A549 (cell line): ENCODE measurements around the gene SMPD1. TPM values are rescaled to one million over a fixed set of nuclear protein-coding genes. Genes with fewer than 3 reads are reported as not detected.

ENCODE experiments used
- ATAC-seq, 2 experiments: fragments of 200-7000 bp in 1 of 2; fragments of >200 bp in 1 of 2; cut with Nextera tagmentation in 1 of 2; cut with Tn5 transposase in 1 of 2; 3 replicates each; pipeline versions ENCODE4 v1.8.0 to v1.9.1; 2018 to 2020; ENCODE audit warnings: mild to moderate bottlenecking in 1 of 2, moderate library complexity in 1 of 2
- CTCF ChIA-PET: fragments of 300-600 bp; sonication (Branson Sonifier 250); formaldehyde crosslinking; extraction: SDS; loops from one replicate; lab custom pipeline; 2021; ENCODE audit warnings: antibody characterized with exemption, inconsistent platforms; lab: Yijun Ruan, JAX
- POLR2A ChIA-PET: fragments of 350-600 bp; formaldehyde crosslinking; extraction: SDS; loops from one replicate; lab custom pipeline; 2021; ENCODE audit warnings: antibody characterized with exemption, inconsistent platforms; lab: Yijun Ruan, JAX
- DNase-seq, 2 experiments: peaks; one replicate each; pipeline versions ENCODE4 v3.0.0 to v3.0.0-alpha.2; 2011 to 2016; ENCODE audit warnings: low read depth in 1 of 2, low spot score in 1 of 2
- FAIRE-seq: peaks from 2 replicates; lab custom pipeline; 2011; peaks lifted over from hg19 to GRCh38; lab: Jason Lieb, UNC
- H3K27ac ChIP-seq, 2 experiments: fragments of >200 bp; sonication (Bioruptor Twin); formaldehyde crosslinking; 3 replicates each; pipeline ENCODE4 v1.5.1; 2016 to 2017
- H3K4me1 ChIP-seq: fragments of >200 bp; sonication (Bioruptor Twin); formaldehyde crosslinking; 3 replicates; pipeline ENCODE4 v1.6.1; 2016
- H3K4me2 ChIP-seq: fragments of >200 bp; sonication (Bioruptor Twin); formaldehyde crosslinking; 3 replicates; pipeline ENCODE4 v1.6.1; 2016
- H3K4me3 ChIP-seq: fragments of >200 bp; sonication (Bioruptor Twin); formaldehyde crosslinking; 3 replicates; pipeline ENCODE4 v1.5.1; 2016
- H3K9me3 ChIP-seq: fragments of >200 bp; sonication (Bioruptor Twin); formaldehyde crosslinking; 3 replicates; pipeline ENCODE4 v1.6.1; 2016
- CEBPB ChIP-seq, 2 experiments: fragments of >200 bp in 1 of 2; sonication (Bioruptor Twin) in 1 of 2; formaldehyde crosslinking in 1 of 2; IDR thresholded peaks; 2 replicates each; pipeline ENCODE4 v1.6.1; 2012 to 2016
- CHD2 ChIP-seq: fragments of 150-350 bp; IDR thresholded peaks from 2 replicates; pipeline ENCODE4 v1.6.1; 2014; ENCODE audit warnings: low read length; ENCODE audit not compliant: partially characterized antibody
- CHD4 ChIP-seq: fragments of 200-600 bp; sonication (generic); IDR thresholded peaks from 2 replicates; pipeline ENCODE4 v1.6.1; 2016; ENCODE audit warnings: antibody characterized with exemption, mild to moderate bottlenecking, borderline replicate concordance
- FOSL2 ChIP-seq, 2 experiments: fragments of 450-650 bp in 1 of 2; fragments of >200 bp in 1 of 2; sonication (Bioruptor Twin) in 1 of 2; formaldehyde crosslinking; IDR thresholded peaks; 2 replicates each; pipeline versions ENCODE4 v1.5.0 to v1.6.1; 2016 to 2020; ENCODE audit warnings: mild to moderate bottlenecking in 1 of 2, moderate library complexity in 1 of 2
- GATA3 ChIP-seq: IDR thresholded peaks from 2 replicates; pipeline ENCODE4 v1.6.1; 2012; ENCODE audit warnings: borderline replicate concordance
- HDAC2 ChIP-seq: fragments of 200-600 bp; sonication (generic); IDR thresholded peaks from 2 replicates; pipeline ENCODE4 v1.6.1; 2016
- HOXB5 ChIP-seq: fragments of 250-450 bp; sonication (Bioruptor Pico); IDR thresholded peaks from 2 replicates; pipeline ENCODE4 v1.5.0; 2020; ENCODE audit warnings: mild to moderate bottlenecking, moderate library complexity
- JUN ChIP-seq, 2 experiments: fragments of >200 bp; sonication (Bioruptor Twin); formaldehyde crosslinking; IDR thresholded peaks; 2 replicates in 1 of 2; 3 replicates in 1 of 2; pipeline ENCODE4 v1.6.1; 2016 to 2017
- KDM5A ChIP-seq: fragments of 200-600 bp; sonication (generic); IDR thresholded peaks from 2 replicates; pipeline ENCODE4 v1.6.1; 2016; ENCODE audit warnings: antibody characterized with exemption, mild to moderate bottlenecking
- MAZ ChIP-seq: fragments of 150-350 bp; IDR thresholded peaks from 2 replicates; pipeline ENCODE4 v1.6.1; 2014; ENCODE audit warnings: antibody characterized with exemption, low read depth, low read length, borderline replicate concordance
- NR3C1 ChIP-seq: fragments of >200 bp; sonication (Bioruptor Twin); formaldehyde crosslinking; IDR thresholded peaks from 3 replicates; pipeline ENCODE4 v1.6.1; 2017
- PHF8 ChIP-seq: fragments of 200-600 bp; sonication (generic); IDR thresholded peaks from 2 replicates; pipeline ENCODE4 v1.6.1; 2016; ENCODE audit warnings: low read depth, mild to moderate bottlenecking, antibody characterized with exemption, moderate library complexity, borderline replicate concordance
- POLR2A ChIP-seq: IDR thresholded peaks from 2 replicates; pipeline ENCODE4 v1.6.1; 2012; ENCODE audit warnings: mild to moderate bottlenecking, low read length
- POLR2AphosphoS2 ChIP-seq: conservative IDR thresholded peaks from 2 replicates; pipeline ENCODE4 v1.6.1; 2012; ENCODE audit warnings: low read length, improper control_type of control experiment, inconsistent platforms
- RARB ChIP-seq: fragments of 250-450 bp; sonication (Bioruptor Pico); IDR thresholded peaks from 2 replicates; pipeline ENCODE4 v1.8.0; 2021; ENCODE audit warnings: mild to moderate bottlenecking, moderate library complexity
- RCOR1 ChIP-seq: fragments of 150-350 bp; IDR thresholded peaks from 2 replicates; pipeline ENCODE4 v1.6.1; 2014; ENCODE audit warnings: antibody characterized with exemption, low read length, low read depth
- SMC3 ChIP-seq: fragments of >200 bp; sonication (Bioruptor Twin); formaldehyde crosslinking; IDR thresholded peaks from 3 replicates; pipeline ENCODE4 v1.6.1; 2018; ENCODE audit warnings: inconsistent platforms
- ZC3H11A ChIP-seq: fragments of 450-650 bp; IDR thresholded peaks from 2 replicates; pipeline ENCODE4 v1.6.1; 2014; ENCODE audit warnings: antibody characterized with exemption, mild to moderate bottlenecking
- ZNF302 ChIP-seq: fragments of 250-450 bp; sonication (Bioruptor Pico); IDR thresholded peaks from 2 replicates; pipeline ENCODE4 v1.9.0; 2021; ENCODE audit warnings: inconsistent platforms, mild to moderate bottlenecking, moderate library complexity
- ZSCAN20 ChIP-seq: fragments of 250-450 bp; sonication (Bioruptor Pico); IDR thresholded peaks from 2 replicates; pipeline ENCODE4 v1.8.0; 2022; ENCODE audit warnings: mild to moderate bottlenecking, moderate library complexity
- WGBS: methylation state at CpG from one replicate; pipeline ENCODE4 v1.1.6; 2017; ENCODE audit errors: missing lambda C conversion rate; 5-methylcytosine and 5-hydroxymethylcytosine counted together
- polyA plus RNA-seq, 4 experiments: library from polyadenylated mRNA; depleted of rRNA in 3 of 4; stranded (reverse); fragments of >200 nt; fragmentation: RNase III in 1 of 4; extraction: RNeasy Plus Mini Kit Qiagen cat#74134 plus additional on column Dnase treatment in 1 of 4; gene quantifications; 2 replicates in 3 of 4; 3 replicates in 1 of 4; pipeline ENCODE4 v1.2.3, GENCODE V29; 2011 to 2017
- TF ChIP-seq, protein P1 (sequence below): fragments of 250-450 bp; sonication (Bioruptor Pico); IDR thresholded peaks from 2 replicates; pipeline ENCODE4 v1.5.0; 2021; ENCODE audit warnings: mild to moderate bottlenecking, moderate library complexity, borderline replicate concordance
- TF ChIP-seq, protein P2 (sequence below): fragments of >200 bp; sonication (Bioruptor Twin); formaldehyde crosslinking; IDR thresholded peaks from 2 replicates; pipeline ENCODE4 v1.6.1; 2016
- TF ChIP-seq, protein P3 (sequence below): fragments of 200-600 bp; sonication (generic); IDR thresholded peaks from 2 replicates; pipeline ENCODE4 v1.6.1; 2016; ENCODE audit warnings: antibody characterized with exemption, mild to moderate bottlenecking, moderate library complexity

Gene SMPD1
- polyA plus RNA-seq, 2 of the 4 experiments (the other 2 are of a cell fraction) = 5.1 to 6.8 TPM

DNA sequence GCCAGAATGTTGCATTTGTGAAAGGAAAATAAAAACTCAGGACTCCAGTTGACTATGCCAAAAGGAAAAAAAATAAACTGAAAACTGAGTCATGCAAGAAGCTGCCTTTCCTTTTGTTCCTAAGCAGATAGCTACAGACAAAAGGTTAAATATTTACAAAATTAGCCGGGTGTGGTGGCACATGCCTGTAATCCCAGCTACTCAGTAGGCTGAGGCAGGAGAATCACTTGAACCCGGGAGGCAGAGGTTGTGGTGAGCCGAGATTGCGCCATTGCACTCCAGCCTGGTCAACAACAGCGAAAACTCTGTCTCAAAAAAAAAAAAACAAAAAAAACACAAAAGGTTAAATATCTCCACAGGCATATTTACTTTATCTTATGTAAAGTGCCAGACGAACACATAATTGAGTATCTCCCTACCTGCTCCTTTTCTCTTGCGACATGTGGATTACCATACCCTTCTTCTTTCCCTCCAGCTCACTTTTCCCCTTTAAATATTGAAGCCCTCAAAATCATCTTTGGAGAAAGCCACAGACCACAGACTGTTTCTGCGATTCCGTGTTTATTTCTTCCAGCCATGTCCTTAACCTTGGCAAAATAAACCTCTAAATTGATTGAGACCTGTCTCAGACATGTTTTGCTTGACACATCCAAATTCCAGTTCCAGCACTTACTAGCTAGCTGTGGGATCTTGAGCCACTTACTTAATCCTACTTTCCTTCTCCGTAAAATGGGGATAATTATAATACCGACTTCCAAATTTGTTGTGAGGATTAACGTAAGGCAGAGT is 2.3 kb upstream of the SMPD1 start:
- no peak for ATAC-seq
- peak overlapping the region; percentile 82 for H3K4me2 ChIP-seq
- DNase-seq = peak in 1 of 2 experiments; percentile 53
- H3K27ac ChIP-seq = peak overlapping the region; percentile 77 to 87
- WGBS = 32% methylated on average over 12 of the region's 12 CpGs
- CTCF ChIA-PET = interaction anchor here (0.8 to 3.7 kb wide), 5 partner anchors 9 to 318 kb away, joined by 4 to 45 read pairs (median 5); no protein-coding TSS in a partner anchor
- TF ChIP-seq CEBPB (IDR thresholded peaks at IDR 0.05) = peak; percentile 76 to 77
- TF ChIP-seq JUN (IDR thresholded peaks at IDR 0.05) = peak in 1 of 2 experiments; percentile 33; a peak in 1 of 5 replicates
- no peak for TF ChIP-seq CHD4
- TF ChIP-seq FOSL2 (IDR thresholded peaks at IDR 0.05) = 0 out of 2 replicates have a peak, but pooled peaks have one; percentile 42
- peak; percentile 18; the same call in 1 of the 2 replicates for TF ChIP-seq FOSL2 (CRISPR knock-in tag; IDR thresholded peaks at IDR 0.05)
- peak; percentile 13; the same call in 1 of the 3 replicates for TF ChIP-seq SMC3
- TF ChIP-seq RCOR1 = no peak
- H3K9me3 ChIP-seq = no peaks in the 10 kb centered on the region
- peak overlapping the region; percentile 3; the same call in 1 of the 3 replicates for H3K4me3 ChIP-seq
- POLR2A ChIA-PET = interaction anchor here (0.7 to 4.3 kb wide), 4 partner anchors 31 to 295 kb away, joined by 3 to 26 read pairs (median 9); partner anchors contain the start of genes APBB1, ARFIP2, MRPL17 and TIMM10B
- H3K4me1 ChIP-seq = peaks cover 32% of the 10 kb centered on the region
- FAIRE-seq = no peak

DNA sequence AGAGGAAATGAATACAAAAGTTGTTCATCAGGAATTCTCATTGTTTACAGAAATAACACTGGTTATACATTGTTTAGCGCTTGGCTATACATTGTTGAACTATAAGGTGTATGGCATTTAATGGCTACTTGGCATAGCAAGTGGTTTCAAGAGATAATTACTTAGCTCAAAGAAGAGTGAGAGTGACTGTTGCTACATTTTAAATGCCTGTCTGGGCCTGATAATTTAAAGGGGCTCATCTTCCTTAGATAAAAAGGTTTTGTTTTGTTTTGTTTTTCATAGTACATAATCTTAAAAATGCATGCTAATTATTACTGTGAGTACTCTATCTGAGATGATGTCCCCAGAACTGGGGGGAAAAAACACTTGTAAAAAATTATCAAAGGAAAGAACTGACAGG is 1.5 kb upstream of the SMPD1 start:
- Histone ChIP-seq H3K9me3 (no peaks in the 10 kb centered on the region), H3K4me1 (peaks cover 32% of the 10 kb centered on the region), H3K4me2 (peak overlapping the region; percentile 82), H3K4me3 (no peak overlapping the region), H3K27ac (peak overlapping the region; percentile 77 to 87)
- CTCF ChIA-PET = interaction anchor here (1.2 to 3.7 kb wide), 4 partner anchors 10 to 317 kb away, joined by 3 to 45 read pairs (median 14); no protein-coding TSS in a partner anchor
- no peak for DNase-seq
- ATAC-seq = no peak
- POLR2A ChIA-PET = interaction anchor here (1.7 to 4.3 kb wide), 2 partner anchors 31 to 295 kb away, joined by 5 to 26 read pairs; partner anchors contain the start of genes APBB1 and MRPL17
- WGBS = 90% methylated on average over 1 of the region's 1 CpG
- no peak for FAIRE-seq
- TF ChIP-seq GATA3 (no peak), CHD2 (no peak), RARB (CRISPR knock-in tag) (no peak), POLR2AphosphoS2 (no peak), ZSCAN20 (no peak), ZNF302 (CRISPR knock-in tag) (no peak), HDAC2 (no peak), NR3C1 (no peak), MAZ (no peak), ZC3H11A (no peak), HOXB5 (CRISPR knock-in tag) (no peak), KDM5A (no peak), POLR2A (no peak)
- TF ChIP-seq, protein P1, sequence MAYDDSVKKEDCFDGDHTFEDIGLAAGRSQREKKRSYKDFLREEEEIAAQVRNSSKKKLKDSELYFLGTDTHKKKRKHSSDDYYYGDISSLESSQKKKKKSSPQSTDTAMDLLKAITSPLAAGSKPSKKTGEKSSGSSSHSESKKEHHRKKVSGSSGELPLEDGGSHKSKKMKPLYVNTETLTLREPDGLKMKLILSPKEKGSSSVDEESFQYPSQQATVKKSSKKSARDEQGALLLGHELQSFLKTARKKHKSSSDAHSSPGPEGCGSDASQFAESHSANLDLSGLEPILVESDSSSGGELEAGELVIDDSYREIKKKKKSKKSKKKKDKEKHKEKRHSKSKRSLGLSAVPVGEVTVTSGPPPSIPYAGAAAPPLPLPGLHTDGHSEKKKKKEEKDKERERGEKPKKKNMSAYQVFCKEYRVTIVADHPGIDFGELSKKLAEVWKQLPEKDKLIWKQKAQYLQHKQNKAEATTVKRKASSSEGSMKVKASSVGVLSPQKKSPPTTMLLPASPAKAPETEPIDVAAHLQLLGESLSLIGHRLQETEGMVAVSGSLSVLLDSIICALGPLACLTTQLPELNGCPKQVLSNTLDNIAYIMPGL (CRISPR knock-in tag) = no peak

DNA sequence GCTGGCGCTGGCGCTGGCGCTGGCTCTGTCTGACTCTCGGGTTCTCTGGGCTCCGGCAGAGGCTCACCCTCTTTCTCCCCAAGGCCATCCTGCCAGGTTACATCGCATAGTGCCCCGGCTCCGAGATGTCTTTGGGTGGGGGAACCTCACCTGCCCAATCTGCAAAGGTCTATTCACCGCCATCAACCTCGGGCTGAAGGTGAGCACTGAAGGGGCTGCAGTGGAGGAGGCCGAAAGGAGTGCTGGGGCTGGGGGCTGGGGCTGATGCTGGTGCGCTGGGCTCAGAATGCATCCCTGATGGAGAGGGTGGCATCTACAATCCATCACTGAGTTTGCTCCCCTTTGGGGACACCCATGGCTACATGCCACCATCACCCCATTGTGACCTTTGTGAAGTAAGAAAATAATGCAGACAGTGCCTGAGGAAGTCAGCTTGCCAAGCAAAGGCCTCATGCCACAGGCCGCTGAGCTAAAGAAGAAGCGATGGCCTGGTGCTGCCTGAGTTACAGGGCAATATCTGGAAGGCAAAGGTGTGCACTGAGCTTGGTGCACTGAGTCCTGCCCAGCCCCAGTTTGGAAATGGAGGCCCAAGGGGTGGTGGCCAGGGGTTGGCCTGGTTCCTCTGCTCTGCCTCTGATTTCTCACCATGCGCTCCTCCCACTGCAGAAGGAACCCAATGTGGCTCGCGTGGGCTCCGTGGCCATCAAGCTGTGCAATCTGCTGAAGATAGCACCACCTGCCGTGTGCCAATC is 620 bp downstream of the SMPD1 start:
- H3K4me3 ChIP-seq = peak overlapping the region; percentile 51
- H3K9me3 ChIP-seq = no peaks in the 10 kb centered on the region
- FAIRE-seq = no peak
- DNase-seq = no peak
- ATAC-seq = peak in 1 of 2 experiments; percentile 2; a peak in 1 of 6 replicates
- WGBS = 96% methylated on average over 8 of the region's 19 CpGs
- ChIA-PET POLR2A (interaction anchor here (0.6 to 4.3 kb wide), 4 partner anchors 9 to 1923 kb away, joined by 3 to 26 read pairs (median 3); partner anchors contain the start of gene APBB1), CTCF (interaction anchor here (0.6 to 1.9 kb wide), 4 partner anchors 15 to 114 kb away, joined by 3 to 9 read pairs (median 6); no protein-coding TSS in a partner anchor)
- H3K4me1 ChIP-seq = peaks cover 32% of the 10 kb centered on the region
- peak overlapping the region; percentile 82 for H3K4me2 ChIP-seq
- H3K27ac ChIP-seq = peak overlapping the region; percentile 77 to 87
- TF ChIP-seq FOSL2 (IDR thresholded peaks at IDR 0.05) = no peak
- no peak for TF ChIP-seq FOSL2 (CRISPR knock-in tag; IDR thresholded peaks at IDR 0.05)
- TF ChIP-seq, protein P1 (CRISPR knock-in tag) = no peak
- TF ChIP-seq, protein P2, sequence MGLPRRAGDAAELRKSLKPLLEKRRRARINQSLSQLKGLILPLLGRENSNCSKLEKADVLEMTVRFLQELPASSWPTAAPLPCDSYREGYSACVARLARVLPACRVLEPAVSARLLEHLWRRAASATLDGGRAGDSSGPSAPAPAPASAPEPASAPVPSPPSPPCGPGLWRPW = no peak
- no peak for TF ChIP-seq PHF8
- TF ChIP-seq ZNF302 (CRISPR knock-in tag) = no peak
- no peak for TF ChIP-seq POLR2A
- TF ChIP-seq, protein P3, sequence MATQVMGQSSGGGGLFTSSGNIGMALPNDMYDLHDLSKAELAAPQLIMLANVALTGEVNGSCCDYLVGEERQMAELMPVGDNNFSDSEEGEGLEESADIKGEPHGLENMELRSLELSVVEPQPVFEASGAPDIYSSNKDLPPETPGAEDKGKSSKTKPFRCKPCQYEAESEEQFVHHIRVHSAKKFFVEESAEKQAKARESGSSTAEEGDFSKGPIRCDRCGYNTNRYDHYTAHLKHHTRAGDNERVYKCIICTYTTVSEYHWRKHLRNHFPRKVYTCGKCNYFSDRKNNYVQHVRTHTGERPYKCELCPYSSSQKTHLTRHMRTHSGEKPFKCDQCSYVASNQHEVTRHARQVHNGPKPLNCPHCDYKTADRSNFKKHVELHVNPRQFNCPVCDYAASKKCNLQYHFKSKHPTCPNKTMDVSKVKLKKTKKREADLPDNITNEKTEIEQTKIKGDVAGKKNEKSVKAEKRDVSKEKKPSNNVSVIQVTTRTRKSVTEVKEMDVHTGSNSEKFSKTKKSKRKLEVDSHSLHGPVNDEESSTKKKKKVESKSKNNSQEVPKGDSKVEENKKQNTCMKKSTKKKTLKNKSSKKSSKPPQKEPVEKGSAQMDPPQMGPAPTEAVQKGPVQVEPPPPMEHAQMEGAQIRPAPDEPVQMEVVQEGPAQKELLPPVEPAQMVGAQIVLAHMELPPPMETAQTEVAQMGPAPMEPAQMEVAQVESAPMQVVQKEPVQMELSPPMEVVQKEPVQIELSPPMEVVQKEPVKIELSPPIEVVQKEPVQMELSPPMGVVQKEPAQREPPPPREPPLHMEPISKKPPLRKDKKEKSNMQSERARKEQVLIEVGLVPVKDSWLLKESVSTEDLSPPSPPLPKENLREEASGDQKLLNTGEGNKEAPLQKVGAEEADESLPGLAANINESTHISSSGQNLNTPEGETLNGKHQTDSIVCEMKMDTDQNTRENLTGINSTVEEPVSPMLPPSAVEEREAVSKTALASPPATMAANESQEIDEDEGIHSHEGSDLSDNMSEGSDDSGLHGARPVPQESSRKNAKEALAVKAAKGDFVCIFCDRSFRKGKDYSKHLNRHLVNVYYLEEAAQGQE = no peak
